CD4-positive, alpha-beta T cell treated with Interleukin-4 for 1 hour (primary cell): ENCODE data around the gene ATG101.
A peak's percentile ranks its signal among the peaks of the same experiment; 100 is the strongest.

ENCODE experiments used
- DNase-seq, 2 donors: peaks; one replicate each; pipeline ENCODE4 v3.0.0-alpha.2; 2020 to 2022

The ATG101 gene

GRCh38 chr12:52058631-52059361 lies 11.0 kb upstream of the ATG101 start:
- peak; percentile 22 to 37 for DNase-seq

- peak; percentile 58 to 61 for DNase-seq
Measured at GRCh38 chr12:52059582-52060497, 9.9 kb upstream of the ATG101 start.

GRCh38 chr12:52060498-52061177 lies 9.1 kb upstream of the ATG101 start:
- peak; percentile 22 to 42 for DNase-seq

GRCh38 chr12:52061470-52062166 lies 8.2 kb upstream of the ATG101 start:
- no peak for DNase-seq

- DNase-seq, result no peak
Measured at GRCh38 chr12:52062167-52063081, 7.4 kb upstream of the ATG101 start.

GRCh38 chr12:52063082-52063924 lies 6.5 kb upstream of the ATG101 start:
- no peak for DNase-seq

- DNase-seq, result no peak
Measured at GRCh38 chr12:52063981-52064649, 5.7 kb upstream of the ATG101 start.

- DNase-seq, result no peak
Measured at GRCh38 chr12:52066346-52067080, 3.3 kb upstream of the ATG101 start.

GRCh38 chr12:52067081-52067374 lies 2.8 kb upstream of the ATG101 start:
- DNase-seq, result no peak

GRCh38 chr12:52070185-52070925 lies 577 bp downstream of the ATG101 start:
- no peak for DNase-seq

GRCh38 chr12:52073531-52074381 lies 4.0 kb downstream of the ATG101 start:
- DNase-seq, result peak in 1 of 2 donors; percentile 33

GRCh38 chr12:52074971-52075724 lies 5.4 kb downstream of the ATG101 start:
- no peak for DNase-seq

- DNase-seq, result no peak
Measured at GRCh38 chr12:52076811-52077210, 7.0 kb downstream of the ATG101 start.

- DNase-seq, result no peak
Measured at GRCh38 chr12:52078276-52078675, 8.5 kb downstream of the ATG101 start.

GRCh38 chr12:52079576-52080402 lies 10.0 kb downstream of the ATG101 start, which contains the start of gene SMIM41:
Gene SMIM41, plus strand, starts transcription at chr12:52079704. Its CDS starts 76 bp downstream, at chr12:52079780.
- no peak for DNase-seq
